Jurkat, Clone E6-1 (cell line): ENCODE measurements around the gene FKBP8. TPM values are rescaled to one million over a fixed set of nuclear protein-coding genes. Genes with fewer than 3 reads are reported as not detected.
"Not testable (repeated sequence)": the region's sequence is repeated elsewhere in the genome, so short reads cannot be mapped to it uniquely, and the experiment has no call there.

Source experiments
- DNase-seq: peaks from one replicate; pipeline ENCODE4 v3.0.0-alpha.2; 2011; ENCODE audit warnings: low read depth, low spot score
- H3K4me3 ChIP-seq: 2 replicates; pipeline ENCODE4 v1.5.1; 2011; ENCODE audit warnings: mild to moderate bottlenecking, low read length, control low read depth, moderate library complexity
- polyA plus RNA-seq: library from polyadenylated mRNA; unstranded; fragments of >200 nt; gene quantifications from one replicate; pipeline ENCODE4 v1.2.1, GENCODE V29; 2012; ENCODE audit warnings: missing spikeins; ENCODE audit not compliant: insufficient read length, insufficient read depth

FKBP8 gene
- polyA plus RNA-seq: 204 TPM

DNA sequence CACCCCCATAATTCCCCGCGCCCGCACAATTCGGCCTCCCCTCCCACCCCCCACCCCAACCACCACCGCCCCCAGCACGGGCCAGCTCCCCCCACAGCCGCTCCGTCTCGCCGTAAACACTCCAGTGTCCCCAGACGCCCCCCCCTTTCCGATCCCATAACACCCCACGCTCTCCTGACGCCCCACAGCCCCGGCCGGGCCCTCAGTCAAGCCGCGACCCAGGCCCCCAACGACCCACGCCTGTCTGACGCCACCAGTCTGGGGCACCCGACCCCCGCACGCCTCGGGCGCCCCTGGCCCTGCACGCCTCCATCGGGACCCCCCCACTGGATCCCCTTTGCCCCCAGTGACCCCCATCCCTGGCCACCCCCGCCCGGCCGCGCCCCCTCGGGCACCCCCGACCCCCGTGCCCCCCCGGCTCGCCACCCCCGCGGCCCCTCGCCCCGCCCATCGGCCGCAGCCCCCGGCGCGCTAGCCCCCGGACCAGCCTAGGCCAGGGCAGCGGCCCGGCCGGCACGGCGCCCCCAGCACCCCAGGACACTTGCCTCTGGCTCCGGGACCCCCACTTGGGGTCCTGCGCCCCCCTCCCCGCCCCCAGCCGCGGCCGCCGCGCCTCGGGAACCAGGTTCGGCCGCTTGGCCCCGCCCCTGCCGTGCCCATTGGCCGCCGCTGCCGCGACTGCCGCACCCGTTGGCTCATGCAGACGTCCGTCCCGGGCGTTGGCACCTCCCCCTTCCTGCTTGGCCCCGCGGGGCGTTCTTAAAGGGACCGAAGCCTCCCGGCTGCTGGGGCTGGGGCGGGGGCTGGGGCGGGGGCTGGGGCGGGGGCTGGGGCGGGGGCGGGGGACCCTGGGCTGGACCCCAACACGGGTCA lies at the start of gene FKBP8:
Gene FKBP8 (minus strand): TSS at position 633 of the 873 bp plus-strand sequence. CDS start 1,603 bp downstream, outside the sequence.
- peak; percentile 83 for DNase-seq
- peak within 1 kb of the TSS; percentile 70 for H3K4me3 ChIP-seq

- not testable (repeated sequence) for H3K4me3 ChIP-seq, DNase-seq
Measured at GRCh38 chr19:18592732-18593131, 49.4 kb upstream of the FKBP8 start.

- H3K4me3 ChIP-seq: no peak overlapping the region
- DNase-seq: no peak
Measured at GRCh38 chr19:18591735-18592385, 48.5 kb upstream of the FKBP8 start.

DNA sequence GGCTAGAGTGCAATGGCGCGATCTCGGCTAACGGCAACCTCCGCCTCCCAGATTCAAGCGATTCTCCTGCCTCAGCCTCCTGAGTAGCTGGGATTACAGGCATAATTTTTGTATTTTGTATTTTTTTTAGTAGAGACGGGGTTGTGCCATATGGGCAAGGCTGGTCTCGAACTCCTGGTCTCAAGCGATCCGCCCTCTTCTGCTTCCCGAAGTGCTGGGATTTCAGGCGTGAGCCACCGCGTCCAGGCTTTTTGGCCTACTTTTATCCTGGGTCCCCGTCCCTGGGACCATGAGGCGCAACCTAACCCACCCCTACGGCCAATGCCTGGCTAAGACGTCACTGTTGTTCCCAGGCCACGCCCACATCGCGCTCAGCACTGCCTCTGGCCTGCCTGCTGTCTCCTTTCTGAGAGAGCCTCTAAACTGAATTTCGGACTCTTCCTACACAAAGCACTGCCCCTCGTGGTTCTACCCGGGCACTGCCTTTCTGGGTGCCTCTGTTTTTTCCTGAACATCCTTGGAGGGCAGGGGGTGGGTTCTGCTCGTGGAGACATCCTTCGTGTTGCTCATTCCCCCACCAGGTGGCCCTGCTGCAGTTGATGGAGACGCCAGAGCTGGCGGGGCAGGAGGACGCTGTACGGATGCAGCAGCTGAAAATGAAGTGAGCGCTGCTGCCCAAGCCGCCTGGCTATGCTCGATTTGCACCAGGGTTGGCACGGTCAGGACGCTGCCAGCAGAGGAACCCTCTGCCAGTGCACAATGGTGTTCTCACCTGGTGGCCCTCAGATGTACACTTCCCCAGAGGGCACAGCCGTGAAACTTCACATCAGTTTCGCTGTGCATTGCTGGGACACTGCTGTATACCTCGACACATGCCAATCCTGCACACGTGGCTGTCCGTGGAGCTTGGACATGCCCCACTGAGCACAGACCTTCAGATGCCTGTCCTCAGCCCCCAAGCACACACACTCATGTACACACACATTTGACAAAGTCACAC lies 47.2 kb upstream of the FKBP8 start:
- H3K4me3 ChIP-seq: no peak overlapping the region
- DNase-seq: peak; percentile 33

DNA sequence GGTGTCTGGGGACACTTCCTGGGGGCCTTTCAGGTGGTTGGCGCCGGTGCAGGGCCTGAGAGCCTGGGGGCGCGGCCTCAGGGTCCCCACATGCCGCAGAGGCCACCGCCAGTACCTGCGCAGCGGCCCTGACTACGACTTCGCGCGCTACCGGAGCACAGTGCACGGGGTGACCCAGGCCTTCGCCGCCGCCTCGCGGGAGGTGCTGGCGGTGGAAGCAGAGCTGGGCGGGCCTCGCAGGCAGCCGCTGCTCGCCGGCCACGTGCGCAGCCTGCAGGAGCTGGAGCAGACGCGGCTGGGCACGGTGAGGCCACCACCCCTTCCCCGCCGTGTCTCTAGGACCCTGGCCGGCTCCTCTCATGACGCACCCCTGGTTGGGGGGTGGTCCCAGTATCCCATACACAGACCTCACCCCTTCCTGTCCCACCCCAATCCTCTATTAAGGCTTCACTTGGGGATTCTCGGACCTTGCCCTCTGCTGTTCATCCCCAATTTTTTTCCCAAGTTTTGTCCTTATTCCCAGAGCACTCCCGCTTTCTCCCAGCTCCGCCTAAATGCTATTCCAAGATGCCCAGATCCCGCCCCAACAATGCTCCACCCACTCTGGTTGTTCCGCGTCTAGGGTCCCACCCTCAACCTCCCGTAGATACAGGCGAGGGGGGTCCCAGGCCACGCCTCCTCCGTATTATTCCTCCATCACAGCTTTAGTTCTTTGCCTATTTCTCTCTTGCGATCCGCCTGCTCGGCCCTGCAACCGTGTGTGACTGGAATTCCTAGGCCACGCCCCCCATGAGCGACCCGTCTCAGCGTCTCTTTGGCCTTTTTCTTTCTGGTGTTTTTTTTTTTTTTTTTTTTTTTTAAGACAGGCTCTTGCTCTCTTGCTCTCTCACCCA lies 46.3 kb upstream of the FKBP8 start:
- DNase-seq: no peak
- peak overlapping the region; percentile 72 for H3K4me3 ChIP-seq

GRCh38 chr19:18588611-18589379 lies 45.4 kb upstream of the FKBP8 start, which contains the start of gene REX1BD:
TSS of gene REX1BD (plus strand) at chr19:18588798. CDS start at chr19:18588802, 4 bp downstream.
- peak within 1 kb of the TSS; percentile 72 for H3K4me3 ChIP-seq
- DNase-seq: peak; percentile 88

- DNase-seq: peak; percentile 48
- peak overlapping the region; percentile 72 for H3K4me3 ChIP-seq
Measured at GRCh38 chr19:18587962-18588610, 44.7 kb upstream of the FKBP8 start.

DNA sequence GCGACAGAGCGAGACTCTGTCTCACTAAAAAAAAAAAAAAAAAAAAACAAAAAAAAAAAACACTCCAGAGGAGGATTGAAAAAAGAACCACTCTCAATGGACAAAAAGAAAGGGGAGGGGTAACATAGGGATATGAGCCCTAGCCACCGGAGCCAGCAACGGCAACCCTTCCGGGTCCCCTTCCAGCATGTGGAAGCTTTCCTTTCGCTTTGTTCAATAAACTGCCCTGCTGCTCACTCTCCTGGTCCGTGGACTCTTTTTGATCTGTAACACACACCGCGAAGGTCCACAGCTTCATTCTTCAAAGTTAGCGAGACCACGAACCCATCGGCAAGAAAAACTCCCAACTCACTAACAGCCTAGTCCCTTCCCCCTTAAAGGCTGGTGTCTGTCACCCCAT lies 44.2 kb upstream of the FKBP8 start:
- no peak for DNase-seq
- peak overlapping the region; percentile 72 for H3K4me3 ChIP-seq

GRCh38 chr19:18586306-18586705 lies 42.9 kb upstream of the FKBP8 start:
- H3K4me3 ChIP-seq: no peak overlapping the region
- no peak for DNase-seq

DNA sequence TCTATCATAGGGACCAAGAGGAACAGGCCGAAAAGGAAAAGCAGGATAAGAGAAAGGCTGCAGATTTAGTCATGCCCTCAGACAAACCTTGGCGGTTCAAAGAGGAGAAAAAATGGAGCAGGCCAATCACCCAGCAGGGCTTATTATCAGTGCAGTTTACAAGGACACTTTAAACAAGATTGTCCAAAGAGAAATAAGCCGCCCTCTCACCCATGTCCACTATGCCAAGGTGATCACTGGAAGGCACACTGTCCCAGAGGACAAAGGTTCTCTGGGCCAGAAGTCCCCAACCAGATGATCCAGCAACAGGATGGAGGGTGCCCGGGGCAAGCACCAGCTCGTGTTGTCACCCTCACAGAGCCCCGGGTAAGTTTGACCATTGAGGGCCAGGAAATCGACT lies 36.9 kb upstream of the FKBP8 start:
- no peak for DNase-seq

DNA sequence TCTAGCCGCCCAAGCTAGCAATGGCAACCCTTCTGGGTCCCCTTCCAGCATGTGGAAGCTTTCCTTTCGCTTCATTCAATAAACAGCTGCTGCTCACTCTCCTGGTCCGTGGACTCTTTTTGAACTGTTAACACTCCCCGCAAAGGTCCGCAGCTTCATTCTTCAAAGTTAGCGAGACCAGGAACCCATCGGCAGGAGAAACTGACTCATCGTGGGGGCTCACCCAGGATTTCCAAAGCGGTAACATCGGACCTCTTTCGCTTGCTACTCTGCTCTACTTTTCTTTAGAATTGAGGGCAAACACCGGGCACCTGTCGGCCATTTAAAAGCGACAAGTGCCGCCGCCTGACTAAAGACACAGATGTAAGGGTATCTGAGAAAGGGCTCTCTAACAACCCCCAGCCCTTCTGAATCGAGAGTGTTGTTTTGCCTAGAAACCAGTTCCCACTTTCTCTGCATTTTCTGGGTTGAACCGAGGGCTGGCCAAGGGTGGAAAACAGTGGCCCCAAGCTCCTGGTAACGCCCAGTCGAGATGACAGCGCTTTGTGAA lies 34.1 kb upstream of the FKBP8 start:
- DNase-seq: no peak
- no peak overlapping the region for H3K4me3 ChIP-seq

More for the DNA sequence above, 36.9 kb upstream of the FKBP8 start:
- H3K4me3 ChIP-seq: no peak overlapping the region

DNA sequence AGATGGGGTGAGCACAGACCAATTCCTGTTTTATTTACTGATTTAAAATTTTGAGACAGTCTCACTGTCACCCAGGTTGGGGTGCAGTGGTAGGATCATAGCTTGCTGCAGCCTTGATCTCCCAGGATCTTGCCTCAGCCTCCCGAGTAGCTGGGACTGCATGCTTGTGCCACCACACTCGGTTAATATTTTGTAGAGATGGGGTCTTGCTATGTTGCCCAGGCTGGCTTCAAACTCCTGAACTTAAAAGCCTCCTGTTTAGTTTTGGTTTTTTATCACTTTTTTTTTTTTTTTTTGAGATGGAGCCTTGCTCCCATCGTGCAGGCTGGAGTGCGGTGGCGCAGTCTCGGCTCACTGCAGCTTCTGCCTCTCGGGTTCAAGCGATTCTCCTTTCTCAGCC lies 33.0 kb upstream of the FKBP8 start:
- no peak overlapping the region for H3K4me3 ChIP-seq
- no peak for DNase-seq

GRCh38 chr19:18574691-18575291 lies 31.4 kb upstream of the FKBP8 start:
- H3K4me3 ChIP-seq: no peak overlapping the region
- no peak for DNase-seq

DNA sequence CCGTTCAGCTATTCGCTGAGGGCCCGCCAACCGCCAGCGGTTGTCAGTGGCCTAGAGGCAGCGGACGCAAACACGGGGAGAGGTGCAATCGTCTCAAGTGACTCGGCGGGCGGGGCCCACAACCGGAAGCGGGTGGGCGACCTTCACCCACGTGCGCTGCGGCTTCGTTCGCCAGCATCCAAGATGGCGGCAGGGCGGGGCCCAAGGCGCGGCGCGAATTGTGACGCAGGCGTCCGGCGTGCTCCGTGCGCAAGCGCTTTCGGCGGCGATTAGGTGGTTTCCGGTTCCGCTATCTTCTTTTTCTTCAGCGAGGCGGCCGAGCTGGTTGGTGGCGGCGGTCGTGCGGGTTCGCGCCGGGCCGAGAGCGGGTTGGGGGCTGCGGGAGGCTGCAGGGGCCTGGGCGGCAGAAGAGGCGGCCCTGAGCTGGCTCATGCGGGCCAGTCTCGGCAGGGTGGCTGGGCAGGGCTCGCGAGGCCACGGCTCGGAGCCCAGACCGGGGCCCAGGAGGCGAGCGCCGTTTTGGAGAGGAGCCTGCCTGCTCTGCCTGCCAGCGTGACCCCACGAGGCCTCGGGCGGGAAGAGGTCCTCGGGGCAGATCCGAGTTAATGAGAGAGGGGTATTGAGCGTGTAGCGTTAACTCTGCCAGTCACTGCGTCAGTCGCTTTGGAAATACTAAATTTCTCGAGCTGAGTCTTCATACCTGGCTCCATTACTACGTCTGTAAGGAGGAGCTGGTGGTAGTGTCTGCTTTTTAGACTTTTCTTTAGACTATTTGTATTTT lies 28.4 kb upstream of the FKBP8 start, which contains the start of gene UBA52:
Gene UBA52 (plus strand): TSS at position 294 of the 781 bp plus-strand sequence. CDS start 1,444 bp downstream, outside the sequence.
- peak; percentile 94 for DNase-seq
- peak within 1 kb of the TSS; percentile 99 for H3K4me3 ChIP-seq

GRCh38 chr19:18568367-18568766 lies 25.0 kb upstream of the FKBP8 start:
- no peak overlapping the region for H3K4me3 ChIP-seq
- DNase-seq: no peak
